ENCODE measurements around the gene LVRN.

DNA sequence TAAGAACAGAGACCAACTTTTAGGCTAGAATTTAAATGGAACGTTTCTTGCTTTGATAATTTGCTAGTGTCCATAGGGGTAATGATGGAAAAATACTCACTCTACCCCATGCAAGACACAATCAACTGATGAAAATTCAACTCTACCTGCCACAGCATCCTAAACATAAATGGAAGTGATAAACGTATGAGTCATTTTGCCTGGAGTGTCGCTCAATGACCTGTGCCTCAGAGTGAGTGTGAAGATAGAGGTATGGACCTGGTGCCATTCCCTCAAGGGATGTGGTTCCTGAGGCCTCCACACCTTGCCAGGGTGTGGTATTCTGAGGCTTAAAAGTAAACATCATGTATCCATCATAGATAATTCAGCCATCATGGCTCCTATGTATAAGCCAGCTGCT is 84.0 kb downstream of the LVRN start:
- TF ChIP-seq, protein P1, sequence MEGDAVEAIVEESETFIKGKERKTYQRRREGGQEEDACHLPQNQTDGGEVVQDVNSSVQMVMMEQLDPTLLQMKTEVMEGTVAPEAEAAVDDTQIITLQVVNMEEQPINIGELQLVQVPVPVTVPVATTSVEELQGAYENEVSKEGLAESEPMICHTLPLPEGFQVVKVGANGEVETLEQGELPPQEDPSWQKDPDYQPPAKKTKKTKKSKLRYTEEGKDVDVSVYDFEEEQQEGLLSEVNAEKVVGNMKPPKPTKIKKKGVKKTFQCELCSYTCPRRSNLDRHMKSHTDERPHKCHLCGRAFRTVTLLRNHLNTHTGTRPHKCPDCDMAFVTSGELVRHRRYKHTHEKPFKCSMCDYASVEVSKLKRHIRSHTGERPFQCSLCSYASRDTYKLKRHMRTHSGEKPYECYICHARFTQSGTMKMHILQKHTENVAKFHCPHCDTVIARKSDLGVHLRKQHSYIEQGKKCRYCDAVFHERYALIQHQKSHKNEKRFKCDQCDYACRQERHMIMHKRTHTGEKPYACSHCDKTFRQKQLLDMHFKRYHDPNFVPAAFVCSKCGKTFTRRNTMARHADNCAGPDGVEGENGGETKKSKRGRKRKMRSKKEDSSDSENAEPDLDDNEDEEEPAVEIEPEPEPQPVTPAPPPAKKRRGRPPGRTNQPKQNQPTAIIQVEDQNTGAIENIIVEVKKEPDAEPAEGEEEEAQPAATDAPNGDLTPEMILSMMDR (IDR thresholded peaks at IDR 0.05) = no peak
- no peak for TF ChIP-seq POLR2AphosphoS5 (IDR thresholded peaks at IDR 0.05)
- TF ChIP-seq EP300 (IDR thresholded peaks at IDR 0.05) = no peak
